AG04449 (cell line): Measurements from ENCODE around the gene RAP1GAP2.

ENCODE experiments used
- CTCF ChIA-PET: fragments of 350-600 bp; formaldehyde crosslinking; extraction: SDS; loops from one replicate; lab custom pipeline; 2021; ENCODE audit warnings: antibody characterized with exemption; lab: Yijun Ruan, JAX
- POLR2A ChIA-PET: fragments of 400-600, 350-600 bp; formaldehyde crosslinking; extraction: SDS; loops from one replicate; lab custom pipeline; 2020; ENCODE audit warnings: antibody characterized with exemption, inconsistent platforms; lab: Yijun Ruan, JAX
- DNase-seq: peaks from one replicate; pipeline ENCODE4 v3.0.0-alpha.2; 2010; ENCODE audit warnings: low read depth, low spot score
- H3K4me3 ChIP-seq: 2 replicates; pipeline ENCODE4 v1.5.1; 2011; ENCODE audit warnings: low read depth, mild to moderate bottlenecking, control low read depth, low read length
- TF ChIP-seq, protein P1 (sequence below): IDR thresholded peaks from one replicate; pipeline ENCODE4 v1.5.1; 2011; ENCODE audit warnings: mild to moderate bottlenecking, moderate library complexity, low read length, control low read depth, inconsistent platforms; ENCODE audit not compliant: insufficient read depth; ENCODE audit errors: missing control alignments

The RAP1GAP2 gene

DNA sequence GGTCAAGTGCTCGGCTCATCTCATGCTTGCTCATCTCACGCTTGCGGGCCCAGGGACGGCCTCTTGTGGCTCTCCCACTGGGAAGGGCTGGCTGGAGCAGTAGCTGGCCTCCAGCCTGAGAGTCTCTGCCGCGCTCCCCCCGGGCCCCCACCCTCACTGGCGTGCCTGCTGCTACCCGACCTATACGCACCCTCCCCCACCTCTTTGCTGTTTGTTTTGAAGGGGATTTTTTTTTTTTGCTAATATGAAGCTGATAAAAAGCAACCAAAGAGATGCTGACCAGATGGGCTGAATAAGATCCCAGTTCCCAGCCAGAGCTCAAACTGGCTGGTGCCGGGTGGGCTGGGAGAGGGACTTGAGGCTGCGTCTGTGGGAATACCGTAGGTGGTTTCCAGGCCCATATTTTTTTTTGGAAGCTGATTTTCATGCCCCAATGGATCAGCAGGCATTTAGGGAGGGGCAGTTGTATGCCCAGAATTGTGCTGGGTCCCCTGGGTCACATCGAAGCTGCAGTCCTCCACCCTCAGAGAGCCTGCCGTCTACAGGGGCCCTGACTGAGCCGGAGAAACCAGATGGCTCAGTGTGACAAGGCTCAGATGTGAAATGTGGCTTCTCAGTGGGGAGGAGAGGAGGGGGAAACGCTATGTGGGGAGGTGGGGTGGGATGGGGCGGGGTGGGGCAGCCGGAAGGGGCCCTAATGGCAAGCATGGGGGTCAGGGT, 115.0 kb downstream of the RAP1GAP2 start:
- POLR2A ChIA-PET: no interaction called here
- no peak overlapping the region for H3K4me3 ChIP-seq
- DNase-seq: no peak
- TF ChIP-seq, protein P1, sequence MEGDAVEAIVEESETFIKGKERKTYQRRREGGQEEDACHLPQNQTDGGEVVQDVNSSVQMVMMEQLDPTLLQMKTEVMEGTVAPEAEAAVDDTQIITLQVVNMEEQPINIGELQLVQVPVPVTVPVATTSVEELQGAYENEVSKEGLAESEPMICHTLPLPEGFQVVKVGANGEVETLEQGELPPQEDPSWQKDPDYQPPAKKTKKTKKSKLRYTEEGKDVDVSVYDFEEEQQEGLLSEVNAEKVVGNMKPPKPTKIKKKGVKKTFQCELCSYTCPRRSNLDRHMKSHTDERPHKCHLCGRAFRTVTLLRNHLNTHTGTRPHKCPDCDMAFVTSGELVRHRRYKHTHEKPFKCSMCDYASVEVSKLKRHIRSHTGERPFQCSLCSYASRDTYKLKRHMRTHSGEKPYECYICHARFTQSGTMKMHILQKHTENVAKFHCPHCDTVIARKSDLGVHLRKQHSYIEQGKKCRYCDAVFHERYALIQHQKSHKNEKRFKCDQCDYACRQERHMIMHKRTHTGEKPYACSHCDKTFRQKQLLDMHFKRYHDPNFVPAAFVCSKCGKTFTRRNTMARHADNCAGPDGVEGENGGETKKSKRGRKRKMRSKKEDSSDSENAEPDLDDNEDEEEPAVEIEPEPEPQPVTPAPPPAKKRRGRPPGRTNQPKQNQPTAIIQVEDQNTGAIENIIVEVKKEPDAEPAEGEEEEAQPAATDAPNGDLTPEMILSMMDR: no peak
- CTCF ChIA-PET: no interaction called here

DNA sequence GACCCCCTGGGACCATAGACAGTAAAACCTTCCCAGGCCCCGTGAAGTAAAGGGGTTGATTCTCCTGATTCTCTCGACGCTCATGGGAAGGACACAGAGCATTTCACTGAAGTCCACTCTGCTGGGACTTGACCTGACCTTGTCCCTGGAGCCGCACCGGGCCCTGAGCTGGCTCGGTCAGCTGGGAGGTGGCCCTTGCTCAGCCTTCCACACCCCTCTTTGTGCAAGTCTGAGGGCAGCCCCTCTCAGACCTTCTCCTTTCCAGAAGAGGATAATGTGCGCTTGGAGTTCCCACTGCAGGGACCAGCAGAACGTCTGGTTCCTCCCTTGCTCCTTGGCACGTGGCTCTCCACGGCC, 115.5 kb downstream of the RAP1GAP2 start:
- ChIA-PET CTCF (no interaction called here), POLR2A (no interaction called here)
- TF ChIP-seq, protein P1: no peak
- no peak for DNase-seq
- H3K4me3 ChIP-seq: no peak overlapping the region

DNA sequence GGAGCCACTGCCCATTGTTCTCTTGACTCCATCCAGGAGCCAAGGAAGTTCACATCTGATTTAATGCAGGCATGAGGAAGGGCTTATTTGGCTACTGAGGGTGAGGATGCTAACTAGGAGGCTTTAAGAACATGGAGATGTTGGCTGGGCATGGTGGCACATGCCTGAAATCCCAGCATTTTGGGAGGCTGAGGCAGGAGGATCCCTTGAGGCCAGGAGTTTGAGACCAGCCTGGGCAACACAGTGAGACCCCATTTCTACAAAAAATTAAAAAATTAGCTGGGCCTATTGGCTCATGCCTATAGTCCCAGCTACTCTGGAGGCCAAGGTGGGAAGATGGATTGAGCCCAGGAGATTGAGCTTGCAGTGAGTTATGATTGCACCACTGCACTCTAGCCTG, 116.5 kb downstream of the RAP1GAP2 start:
- CTCF ChIA-PET: interaction anchor here (0.9 kb wide), 1 partner anchor 15 kb away, joined by 3 read pairs; no protein-coding TSS in a partner anchor

DNA sequence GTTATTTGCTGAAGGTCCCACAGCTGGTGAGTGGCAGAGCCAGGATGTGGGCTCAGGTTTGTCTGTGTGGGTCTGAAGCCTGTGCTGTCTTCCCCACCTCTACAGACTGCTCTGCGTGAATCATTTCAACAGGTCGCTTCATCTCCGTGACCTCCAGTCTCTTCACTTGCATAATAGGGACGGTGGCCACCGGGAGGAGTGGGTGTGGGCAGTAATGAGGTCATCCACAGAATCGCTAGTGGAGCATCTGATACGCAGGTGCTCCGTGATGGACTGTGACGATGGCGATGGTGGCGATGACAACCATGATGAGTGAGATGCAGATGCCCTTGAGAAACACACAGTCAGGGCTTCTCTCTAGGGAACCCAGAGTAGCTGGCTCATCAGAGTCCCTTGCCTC, 120.2 kb downstream of the RAP1GAP2 start:
- ChIA-PET POLR2A (no interaction called here), CTCF (no interaction called here)
- no peak for DNase-seq
- TF ChIP-seq, protein P1: no peak
- no peak overlapping the region for H3K4me3 ChIP-seq

More for the DNA sequence above, 116.5 kb downstream of the RAP1GAP2 start:
- no peak for DNase-seq
- no peak overlapping the region for H3K4me3 ChIP-seq
- TF ChIP-seq, protein P1: no peak
- POLR2A ChIA-PET: no interaction called here

DNA sequence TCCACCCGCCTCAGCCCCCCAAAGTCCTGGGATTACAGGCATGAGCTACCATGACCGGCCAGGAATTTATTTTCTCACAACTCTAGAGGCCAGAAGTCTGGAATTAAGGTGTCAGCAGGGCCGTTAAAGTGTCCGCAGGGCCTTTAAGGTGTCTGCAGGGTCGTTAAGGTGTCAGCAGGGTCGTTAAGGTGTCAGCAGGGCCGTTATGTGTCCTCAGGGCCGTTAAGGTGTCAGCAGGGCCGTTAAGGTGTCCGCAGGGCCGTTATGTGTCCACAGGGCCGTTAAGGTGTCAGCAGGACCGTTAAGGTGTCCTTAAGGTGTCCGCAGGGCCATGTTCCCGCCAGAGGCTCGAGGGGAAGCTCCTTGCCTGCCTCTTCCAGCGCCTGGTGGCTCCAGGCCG, 125.2 kb downstream of the RAP1GAP2 start:
- no peak overlapping the region for H3K4me3 ChIP-seq
- CTCF ChIA-PET: no interaction called here
- DNase-seq: no peak
- TF ChIP-seq, protein P1: no peak
- POLR2A ChIA-PET: no interaction called here

DNA sequence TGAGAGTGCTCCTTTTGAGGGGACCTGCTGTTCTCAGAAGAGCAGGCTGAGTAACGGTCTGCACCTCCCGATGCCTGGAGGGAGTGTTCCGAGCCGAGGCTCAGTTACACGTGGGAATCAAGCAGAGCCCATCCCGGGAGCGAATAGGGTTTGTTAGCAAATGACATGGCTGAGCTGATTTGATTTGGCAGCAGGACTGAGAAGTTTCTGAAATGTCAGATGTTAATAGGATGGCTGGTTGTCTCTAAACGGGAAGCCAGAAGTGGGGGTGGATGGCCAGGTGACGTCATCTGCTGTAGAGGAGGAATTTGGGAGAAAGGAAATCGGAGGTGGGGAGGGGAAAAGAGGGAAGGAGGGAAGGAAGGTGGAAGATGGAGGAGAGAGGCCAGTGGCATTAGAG, 128.0 kb downstream of the RAP1GAP2 start:
- CTCF ChIA-PET: no interaction called here
- DNase-seq: no peak
- TF ChIP-seq, protein P1: no peak

More for the DNA sequence above, 128.0 kb downstream of the RAP1GAP2 start:
- H3K4me3 ChIP-seq: no peak overlapping the region
- POLR2A ChIA-PET: no interaction called here
